Endodermal cell (in vitro differentiated cells): ENCODE results near the gene VWCE. TPM values are rescaled to one million over a fixed set of nuclear protein-coding genes. Genes with fewer than 3 reads are reported as not detected.

Experiments used
- DNase-seq: peaks from one replicate; pipeline ENCODE4 v3.0.0-alpha.2; 2017
- H3K27ac ChIP-seq: 2 replicates; pipeline ENCODE4 v1.5.1; 2013; ENCODE audit warnings: mild to moderate bottlenecking, low read depth, low read length, moderate library complexity
- H3K27me3 ChIP-seq: 2 replicates; pipeline ENCODE4 v1.6.1; 2013; ENCODE audit warnings: mild to moderate bottlenecking, low read length, moderate library complexity; ENCODE audit not compliant: insufficient read depth, control insufficient read depth, poor library complexity, severe bottlenecking
- H3K36me3 ChIP-seq: 2 replicates; pipeline ENCODE4 v1.7.0; 2013; ENCODE audit warnings: mild to moderate bottlenecking, low read length, moderate library complexity; ENCODE audit not compliant: control insufficient read depth, insufficient read depth
- H3K4me1 ChIP-seq: one replicate; pipeline ENCODE4 v1.7.0; 2013; ENCODE audit warnings: low read length; ENCODE audit not compliant: control insufficient read depth, insufficient read depth
- H3K4me3 ChIP-seq: 2 replicates; pipeline ENCODE4 v1.5.1; 2013; ENCODE audit warnings: mild to moderate bottlenecking, low read length, moderate library complexity
- H3K9ac ChIP-seq: 2 replicates; pipeline ENCODE4 v1.6.1; 2013; ENCODE audit warnings: mild to moderate bottlenecking, low read length, moderate library complexity; ENCODE audit not compliant: poor library complexity, severe bottlenecking; ENCODE audit errors: extremely low read depth
- H3K9me3 ChIP-seq: 2 replicates; pipeline ENCODE4 v1.6.1; 2013; ENCODE audit warnings: mild to moderate bottlenecking, low read length, moderate library complexity; ENCODE audit not compliant: control insufficient read depth
- H3K27ac Mint-ChIP-seq: 2 replicates; pipeline ENCODE4 v1.8.0; 2020; ENCODE audit warnings: mixed read lengths
- H3K27me3 Mint-ChIP-seq: 2 replicates; pipeline ENCODE4 v1.8.0; 2021; ENCODE audit warnings: mild to moderate bottlenecking, mixed read lengths; ENCODE audit not compliant: insufficient read depth
- H3K36me3 Mint-ChIP-seq: 2 replicates; pipeline ENCODE4 v1.8.0; 2020; ENCODE audit warnings: low read depth, mixed read lengths
- H3K4me1 Mint-ChIP-seq: 2 replicates; pipeline ENCODE4 v1.8.0; 2020; ENCODE audit warnings: mixed read lengths
- H3K4me3 Mint-ChIP-seq: 2 replicates; pipeline ENCODE4 v1.8.0; 2020; ENCODE audit warnings: mild to moderate bottlenecking, moderate library complexity, mixed read lengths
- H3K9me3 Mint-ChIP-seq: 2 replicates; pipeline ENCODE4 v1.8.0; 2020; ENCODE audit warnings: mild to moderate bottlenecking, mixed read lengths
- CTCF ChIP-seq: fragments of 200-600 bp; sonication (generic); conservative IDR thresholded peaks from 2 replicates; pipeline ENCODE4 v1.5.0; 2021; ENCODE audit warnings: antibody characterized with exemption, mild to moderate bottlenecking
- WGBS, 2 experiments: methylation state at CpG; one replicate each; pipeline versions ENCODE4 v1.1.5 to v1.1.7; 2013; ENCODE audit warnings: missing lambda C conversion rate in 2 of 2, mixed read lengths in 1 of 2; ENCODE audit not compliant: insufficient coverage in 1 of 2, insufficient read length in 1 of 2; 5-methylcytosine and 5-hydroxymethylcytosine counted together
- total RNA-seq, 2 donors: library from RNA; stranded (reverse); fragmentation: NEBNext Ultra II Directional in 1 of 2; extraction: Animal tissue kit (Norgen Biotek cat#: 25700) in 1 of 2; gene quantifications; 2 replicates in 1 of 2; 3 replicates in 1 of 2; pipeline ENCODE4 v1.2.1, GENCODE V29; 2021

Gene VWCE
- total RNA-seq, 2 donors from 2014 or later: 7.2 to 13.3 TPM

- Histone ChIP-seq H3K4me1 (no peaks in the 10 kb centered on the region), H3K27ac (no peak overlapping the region), H3K27me3 (no peaks in the 10 kb centered on the region), H3K4me3 (no peak overlapping the region), H3K9ac (no peak overlapping the region), H3K36me3 (no peaks in the 10 kb centered on the region), H3K9me3 (no peaks in the 10 kb centered on the region)
- Mint-ChIP-seq H3K4me3 (no peak overlapping the region), H3K27ac (no peak overlapping the region), H3K9me3 (no peaks in the 10 kb centered on the region), H3K4me1 (no peaks in the 10 kb centered on the region), H3K27me3 (no peaks in the 10 kb centered on the region), H3K36me3 (peaks cover 9% of the 10 kb centered on the region)
- no peak for TF ChIP-seq CTCF
- WGBS, 2 experiments: 92 to 95% methylated on average over 12 to 14 of the region's 14 CpGs
- no peak for DNase-seq
Measured at GRCh38 chr11:61265357-61265756, 29.8 kb downstream of the VWCE start.

- Histone ChIP-seq H3K27me3 (no peaks in the 10 kb centered on the region), H3K27ac (no peak overlapping the region), H3K36me3 (no peaks in the 10 kb centered on the region), H3K9me3 (no peaks in the 10 kb centered on the region), H3K4me1 (no peaks in the 10 kb centered on the region), H3K9ac (no peak overlapping the region), H3K4me3 (no peak overlapping the region)
- no peak overlapping the region for H3K27ac Mint-ChIP-seq
- H3K27me3 Mint-ChIP-seq: no peaks in the 10 kb centered on the region
- no peaks in the 10 kb centered on the region for H3K9me3 Mint-ChIP-seq
- TF ChIP-seq CTCF: no peak
- H3K36me3 Mint-ChIP-seq: peaks cover 6% of the 10 kb centered on the region
- no peak overlapping the region for H3K4me3 Mint-ChIP-seq
- WGBS, 2 experiments: 91 to 95% methylated on average over 12 to 14 of the region's 14 CpGs
- no peaks in the 10 kb centered on the region for H3K4me1 Mint-ChIP-seq
- no peak for DNase-seq
Measured at GRCh38 chr11:61264795-61265194, 30.3 kb downstream of the VWCE start.

GRCh38 chr11:61264371-61264770 is 30.7 kb downstream of the VWCE start:
- no peaks in the 10 kb centered on the region for H3K4me1 Mint-ChIP-seq
- H3K9me3 ChIP-seq: no peaks in the 10 kb centered on the region
- H3K27me3 ChIP-seq: no peaks in the 10 kb centered on the region
- H3K36me3 ChIP-seq: no peaks in the 10 kb centered on the region
- H3K4me1 ChIP-seq: no peaks in the 10 kb centered on the region
- peaks cover 5% of the 10 kb centered on the region for H3K36me3 Mint-ChIP-seq
- H3K9ac ChIP-seq: no peak overlapping the region
- DNase-seq: no peak
- H3K27me3 Mint-ChIP-seq: no peaks in the 10 kb centered on the region
- H3K27ac Mint-ChIP-seq: no peak overlapping the region
- TF ChIP-seq CTCF: no peak
- H3K4me3 ChIP-seq: no peak overlapping the region
- H3K9me3 Mint-ChIP-seq: no peaks in the 10 kb centered on the region
- no peak overlapping the region for H3K27ac ChIP-seq
- no peak overlapping the region for H3K4me3 Mint-ChIP-seq
- 92 to 100% methylated on average over 2 to 6 of the region's 6 CpGs for WGBS, 2 experiments
